Measurements from ENCODE around the gene VAMP4.
"Not testable (repeated sequence)": the region's sequence is repeated elsewhere in the genome, so short reads cannot be mapped to it uniquely, and the experiment has no call there.

Gene VAMP4

GRCh38 chr1:171751221-171751620 lies 9.4 kb upstream of the VAMP4 start:
- DNase-seq (ENCODE audit: low read depth), result no peak

- no peak for DNase-seq (ENCODE audit: low read depth)
Measured at GRCh38 chr1:171748651-171749050, 6.8 kb upstream of the VAMP4 start.

- DNase-seq (ENCODE audit: low read depth), result no peak
Measured at GRCh38 chr1:171744986-171745385, 3.1 kb upstream of the VAMP4 start.

- DNase-seq (ENCODE audit: low read depth), result peak; percentile 61
Measured at GRCh38 chr1:171743081-171743870, 1.4 kb upstream of the VAMP4 start.

- DNase-seq (ENCODE audit: low read depth), result no peak
Measured at GRCh38 chr1:171742577-171742922, 685 bp upstream of the VAMP4 start.

- no peak for DNase-seq (ENCODE audit: low read depth)
Measured at GRCh38 chr1:171740987-171741871, 636 bp downstream of the VAMP4 start.

- DNase-seq (ENCODE audit: low read depth), result no peak
Measured at GRCh38 chr1:171740356-171740863, 1.5 kb downstream of the VAMP4 start.

- no peak for DNase-seq (ENCODE audit: low read depth)
Measured at GRCh38 chr1:171739656-171740055, 2.2 kb downstream of the VAMP4 start.

GRCh38 chr1:171738911-171739310 lies 3.0 kb downstream of the VAMP4 start:
- no peak for DNase-seq (ENCODE audit: low read depth)

- no peak for DNase-seq (ENCODE audit: low read depth)
Measured at GRCh38 chr1:171736196-171736595, 5.7 kb downstream of the VAMP4 start.

GRCh38 chr1:171730052-171730451 lies 11.8 kb downstream of the VAMP4 start:
- DNase-seq (ENCODE audit: low read depth), result no peak

GRCh38 chr1:171727778-171728177 lies 14.1 kb downstream of the VAMP4 start:
- DNase-seq (ENCODE audit: low read depth), result no peak

GRCh38 chr1:171723180-171723579 lies 18.7 kb downstream of the VAMP4 start:
- not testable (repeated sequence) for DNase-seq (ENCODE audit: low read depth)

- DNase-seq (ENCODE audit: low read depth), result no peak
Measured at GRCh38 chr1:171718848-171719247, 23.0 kb downstream of the VAMP4 start.

- no peak for DNase-seq (ENCODE audit: low read depth)
Measured at GRCh38 chr1:171718216-171718615, 23.6 kb downstream of the VAMP4 start.

GRCh38 chr1:171717062-171717718 lies 24.7 kb downstream of the VAMP4 start:
- no peak for DNase-seq (ENCODE audit: low read depth)

GRCh38 chr1:171716616-171717015 lies 25.2 kb downstream of the VAMP4 start:
- DNase-seq (ENCODE audit: low read depth), result no peak

GRCh38 chr1:171715813-171716251 lies 26.0 kb downstream of the VAMP4 start:
- DNase-seq (ENCODE audit: low read depth), result no peak

- no peak for DNase-seq (ENCODE audit: low read depth)
Measured at GRCh38 chr1:171712341-171712740, 29.5 kb downstream of the VAMP4 start.

- no peak for DNase-seq (ENCODE audit: low read depth)
Measured at GRCh38 chr1:171711643-171712042, 30.2 kb downstream of the VAMP4 start.

- no peak for DNase-seq (ENCODE audit: low read depth)
Measured at GRCh38 chr1:171707583-171707982, 34.3 kb downstream of the VAMP4 start.

GRCh38 chr1:171702598-171702997 lies 39.3 kb downstream of the VAMP4 start:
- no peak for DNase-seq (ENCODE audit: low read depth)
